ENCODE results near the gene CDC42BPB.

Gene CDC42BPB

DNA sequence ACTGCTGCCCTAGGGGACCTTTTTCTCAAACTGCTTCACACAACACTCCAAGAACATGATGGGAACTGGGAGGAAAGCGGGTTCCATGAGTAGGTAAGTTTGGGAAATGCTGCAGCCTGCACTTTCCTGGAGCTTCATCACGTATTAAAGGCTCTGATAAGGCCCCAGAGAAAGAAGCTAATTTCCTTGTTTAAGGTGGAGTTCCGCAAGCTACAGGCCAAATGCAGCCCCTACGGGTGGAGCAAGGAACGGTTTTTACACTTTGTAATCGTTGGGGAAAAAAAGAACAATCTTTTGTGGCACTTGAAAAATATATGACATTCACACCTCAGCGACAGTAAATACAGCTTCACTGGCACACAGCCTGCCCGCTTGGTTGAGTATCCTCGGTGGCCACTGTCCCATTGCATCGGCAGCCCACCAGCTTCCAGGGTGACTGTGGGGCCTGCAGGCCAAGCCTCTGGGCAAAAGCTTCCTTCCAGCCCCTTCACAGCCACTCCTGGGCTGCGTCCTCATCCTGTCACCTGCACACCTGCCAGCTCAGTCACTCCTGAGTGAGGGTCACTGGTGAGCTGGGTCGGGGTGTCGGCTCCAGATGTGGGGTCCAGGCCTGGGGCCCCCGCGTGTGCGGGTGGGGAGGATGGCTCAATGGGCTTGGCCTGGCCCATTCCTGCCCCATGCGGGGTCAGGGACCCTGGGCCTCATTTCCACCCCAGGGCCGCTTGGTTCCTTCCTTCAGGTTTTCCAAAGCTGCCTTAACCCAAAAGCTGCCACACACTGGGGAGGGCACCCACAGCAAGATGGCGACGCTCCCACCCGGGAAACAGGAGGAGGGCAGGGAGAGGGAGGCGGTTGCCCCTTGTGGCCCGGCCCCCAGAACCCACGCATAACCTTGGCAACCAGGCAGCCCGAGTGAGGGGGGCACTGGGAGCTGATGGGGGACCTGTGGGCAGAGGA is 132.4 kb downstream of the CDC42BPB start:
- DNase-seq, result no peak

- no peak for DNase-seq
These were observed 133.3 kb downstream of the CDC42BPB start for GRCh38 chr14:102923925-102924486.

- DNase-seq, result no peak
These were observed 134.0 kb downstream of the CDC42BPB start for GRCh38 chr14:102923201-102923924.

- DNase-seq, result no peak
These were observed 134.7 kb downstream of the CDC42BPB start, which contains the start of gene AMN for GRCh38 chr14:102922490-102923200. AMN (plus strand) TSS chr14:102922663; CDS start chr14:102922689, 26 bp downstream.

DNA sequence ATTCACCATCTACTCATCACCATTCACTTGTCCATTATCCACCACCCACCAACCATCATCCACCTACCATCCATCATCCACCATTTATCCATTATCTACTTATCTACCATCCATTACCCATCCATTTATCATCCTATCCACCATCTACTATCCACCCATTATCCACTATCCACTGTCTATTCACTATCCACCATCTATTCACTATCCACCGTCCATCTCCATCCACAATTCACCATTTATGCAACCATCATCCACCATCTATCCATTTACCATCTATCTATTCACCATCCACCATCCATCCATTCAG is 136.4 kb downstream of the CDC42BPB start:
- DNase-seq, result no peak

DNA sequence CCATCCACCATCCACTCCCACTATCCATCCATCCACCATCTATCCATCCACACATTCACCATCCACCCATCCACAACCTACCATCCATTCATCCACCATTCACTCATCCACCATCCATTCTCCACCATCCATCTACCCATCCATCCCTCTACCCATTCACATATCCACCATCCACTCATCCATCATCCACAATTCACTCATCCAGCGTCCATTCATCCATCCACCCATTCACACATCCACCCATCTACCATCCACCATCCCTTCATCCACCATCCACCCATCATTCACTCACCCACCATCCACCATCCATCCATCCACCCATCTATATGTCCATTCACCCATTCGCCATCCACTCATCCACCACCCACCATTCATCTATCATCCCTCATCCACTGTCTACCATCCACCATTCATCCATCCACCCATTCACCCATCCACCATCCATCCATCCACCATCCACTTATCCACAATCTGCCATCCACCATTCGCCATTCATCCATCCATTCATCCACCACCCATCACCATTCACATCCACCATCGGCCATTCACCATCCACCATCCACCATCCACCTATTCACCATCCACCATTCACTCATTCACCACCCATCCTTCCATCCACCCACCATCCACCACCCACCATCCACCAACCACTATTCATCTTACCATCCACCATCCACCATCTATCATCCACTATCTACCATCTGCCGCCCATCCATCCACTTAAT is 136.9 kb downstream of the CDC42BPB start:
- DNase-seq, result no peak

- no peak for DNase-seq
These were observed 138.9 kb downstream of the CDC42BPB start for GRCh38 chr14:102918438-102918837.

GRCh38 chr14:102917469-102918211 is 139.7 kb downstream of the CDC42BPB start:
- DNase-seq, result peak; percentile 78

GRCh38 chr14:102917056-102917385 is 140.3 kb downstream of the CDC42BPB start:
- no peak for DNase-seq

DNA sequence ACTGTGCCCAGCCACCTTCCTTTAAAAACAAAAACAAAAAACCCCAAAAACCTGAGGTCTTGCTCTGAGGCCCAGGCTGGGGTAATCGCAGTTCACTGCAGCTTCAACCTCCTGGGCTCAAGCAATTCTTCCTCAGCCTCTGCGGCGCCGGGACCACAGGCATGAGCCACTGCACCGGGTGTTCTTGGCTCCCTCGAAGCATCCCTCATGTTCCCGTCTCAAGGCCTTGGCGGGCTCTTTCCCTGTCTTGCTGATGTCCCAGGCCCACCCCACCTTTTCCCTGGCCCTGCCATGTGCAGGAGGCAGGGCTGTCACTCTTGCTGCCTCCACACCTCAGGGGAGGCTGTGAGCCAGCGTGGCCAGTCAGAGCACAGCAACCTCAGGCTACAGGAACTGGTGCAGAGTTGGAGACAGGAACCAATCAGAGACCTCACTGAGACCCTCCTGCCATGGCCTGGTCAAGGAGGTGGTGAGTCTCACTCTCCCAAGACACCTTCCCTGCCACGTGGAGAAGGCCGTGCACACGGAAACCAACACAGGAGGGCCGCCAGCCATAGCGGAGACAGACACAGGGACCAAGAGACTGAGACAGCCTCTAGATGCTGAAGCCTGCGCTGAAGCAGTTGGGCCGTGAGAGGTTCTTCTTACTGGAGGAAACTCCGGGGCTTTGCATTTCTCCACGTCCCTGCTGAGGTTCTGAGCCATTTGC is 140.8 kb downstream of the CDC42BPB start:
- DNase-seq, result no peak

DNA sequence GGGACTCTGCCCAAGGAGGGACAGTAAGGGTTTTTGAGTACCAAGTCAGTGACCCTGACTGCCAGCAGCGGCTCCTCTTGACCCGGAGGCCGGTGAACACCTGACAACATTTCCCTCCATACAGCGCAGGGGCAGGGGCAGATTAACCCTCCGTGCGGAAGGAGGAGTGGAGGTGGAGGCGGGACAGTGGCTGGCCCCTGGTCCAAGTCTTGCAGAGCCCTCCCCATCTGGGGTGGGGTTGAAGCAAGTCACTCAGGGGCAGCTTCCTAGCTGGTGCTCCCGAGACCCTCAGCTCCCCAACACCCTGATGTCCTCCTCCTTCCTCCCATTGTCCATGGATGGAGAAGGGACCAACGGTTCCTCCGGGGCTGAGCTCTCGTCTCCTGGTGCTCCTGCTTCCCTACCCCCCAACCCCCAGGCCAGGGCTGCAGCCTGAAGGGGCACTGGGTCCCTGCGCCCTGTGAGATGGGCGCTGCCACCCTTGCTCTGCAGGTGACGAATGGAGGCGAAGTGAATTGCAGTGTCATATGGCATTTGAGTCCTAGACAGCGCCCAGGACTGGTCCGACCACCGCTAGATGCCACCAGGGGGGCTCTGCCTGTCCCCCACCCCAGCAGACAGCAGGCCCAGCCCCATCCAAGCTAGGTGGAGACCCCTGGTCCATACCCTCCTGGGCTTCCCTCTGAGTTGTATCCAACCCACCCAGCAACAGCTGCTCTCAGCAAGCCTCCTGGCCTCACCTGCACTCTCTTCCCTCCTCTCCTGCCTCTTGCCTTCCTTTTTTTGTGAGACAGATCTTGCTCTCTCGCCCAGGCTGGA is 141.8 kb downstream of the CDC42BPB start:
- no peak for DNase-seq

DNA sequence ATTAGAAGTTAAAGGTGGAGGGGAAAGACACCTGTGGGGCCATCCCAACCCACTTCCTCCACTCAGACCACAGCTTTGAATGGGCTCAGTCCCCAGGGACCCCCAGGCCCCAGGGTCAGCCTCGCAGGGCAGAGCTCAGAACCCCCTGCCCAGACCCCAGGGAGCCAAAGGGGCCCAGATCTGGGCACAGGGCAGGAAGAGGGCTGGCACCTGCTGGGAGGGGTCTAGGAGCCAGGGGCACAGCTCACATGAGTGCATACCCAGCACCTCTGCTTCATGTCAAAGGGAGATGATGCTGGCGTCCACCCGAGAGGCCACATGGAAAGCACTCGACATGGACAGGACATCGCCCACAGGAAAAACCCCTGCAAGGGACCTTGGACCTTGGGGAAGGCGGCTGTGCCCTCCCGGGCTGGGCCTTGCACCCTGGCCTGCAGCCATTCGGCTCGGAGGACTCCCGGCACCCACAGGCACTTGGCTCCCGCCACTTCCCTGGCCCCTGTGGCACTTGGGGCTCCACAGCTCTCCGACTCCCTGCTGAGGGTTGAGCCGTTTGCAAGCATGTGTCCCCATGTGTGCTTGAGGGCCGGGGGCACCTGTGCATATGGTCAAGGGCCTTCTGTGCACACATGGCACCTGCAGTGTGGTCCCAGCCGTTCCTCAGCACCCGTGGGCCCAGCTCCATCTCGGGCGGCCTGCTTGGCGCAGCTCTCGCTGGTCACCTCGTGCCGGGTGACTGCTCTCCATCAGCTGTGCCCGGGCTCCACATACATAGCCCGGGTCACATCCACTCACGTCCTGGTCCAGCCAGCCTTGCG is 142.7 kb downstream of the CDC42BPB start:
- no peak for DNase-seq

- no peak for DNase-seq
These were observed 143.8 kb downstream of the CDC42BPB start for GRCh38 chr14:102913341-102914211.

DNA sequence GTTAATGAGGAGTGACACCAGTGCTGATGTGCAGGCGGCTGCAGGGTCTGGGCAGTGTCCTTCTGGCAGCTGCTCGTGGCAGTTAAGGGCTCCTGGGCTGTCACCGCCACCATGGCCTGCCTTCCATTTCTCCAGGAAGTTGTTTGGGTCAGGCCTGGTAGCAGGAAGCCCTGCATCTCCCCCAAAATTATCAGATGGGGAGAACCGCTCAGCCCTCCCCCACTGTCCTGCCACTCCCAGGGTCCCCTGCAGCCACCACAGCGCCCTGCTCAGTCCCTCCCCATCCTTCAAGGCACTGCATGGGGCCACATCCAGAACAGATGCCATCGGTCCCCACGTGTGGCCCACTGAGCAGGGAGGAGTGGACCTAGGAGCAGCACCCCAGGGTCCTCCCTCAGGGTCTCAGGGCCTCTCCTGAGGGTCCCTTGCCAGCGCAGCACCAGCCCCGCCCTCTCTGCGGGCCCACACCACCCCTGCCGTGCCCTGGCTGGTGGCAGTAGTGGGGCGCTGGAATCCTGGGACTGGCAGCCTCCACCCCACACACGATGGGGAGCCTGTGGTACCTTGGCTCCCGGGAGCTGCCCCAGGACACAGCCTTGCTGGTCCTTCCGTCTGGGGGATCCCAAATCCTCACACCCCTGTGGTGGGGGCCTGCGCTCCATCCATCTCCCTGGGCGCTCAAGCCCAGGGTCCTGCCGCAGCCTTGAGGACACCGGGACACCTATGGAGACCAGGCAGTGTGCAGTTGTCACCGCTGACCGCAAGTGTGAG is 145.2 kb downstream of the CDC42BPB start:
- no peak for DNase-seq

- no peak for DNase-seq
These were observed 145.8 kb downstream of the CDC42BPB start for GRCh38 chr14:102911541-102911951.

DNA sequence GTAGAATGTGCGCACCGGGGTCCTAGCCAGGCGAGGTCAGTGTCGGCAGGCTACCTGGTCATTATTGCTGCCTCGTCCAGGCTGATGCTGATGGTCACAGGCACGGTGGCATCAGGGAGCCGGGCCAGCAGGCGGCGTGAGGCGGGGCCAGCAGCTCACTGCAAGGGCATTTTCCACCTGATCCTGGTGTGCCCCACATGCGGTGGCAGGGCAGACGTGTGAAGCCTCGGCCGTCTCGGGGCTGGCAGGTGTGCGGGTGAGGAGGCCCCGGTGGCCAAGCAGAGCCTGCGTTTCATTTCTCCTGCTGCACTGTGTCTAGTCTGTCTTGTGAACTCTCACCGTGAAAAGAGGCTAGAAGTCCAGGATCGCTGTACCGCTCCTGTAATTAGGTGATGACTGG is 146.9 kb downstream of the CDC42BPB start:
- no peak for DNase-seq

GRCh38 chr14:102909911-102910310 is 147.4 kb downstream of the CDC42BPB start:
- no peak for DNase-seq

All from NCI-H1694 (cell line).